Esophagus muscularis mucosa (tissue), 4 donors: ENCODE measurements around the gene TMEM86B.

Source experiments
- EP300 ChIP-seq: sonication (generic); formaldehyde crosslinking; IDR thresholded peaks from one replicate; pipeline ENCODE4 v1.6.1; 2017; ENCODE audit warnings: antibody characterized with exemption
- POLR2A ChIP-seq: fragments of 450-650 bp; IDR thresholded peaks from one replicate; pipeline ENCODE4 v1.6.1; 2017; ENCODE audit warnings: antibody characterized with exemption, moderate library complexity, mild to moderate bottlenecking, low read depth
- POLR2AphosphoS5 ChIP-seq, 2 donors: sonication (generic); formaldehyde crosslinking; IDR thresholded peaks; one replicate each; pipeline ENCODE4 v1.6.1; 2017; ENCODE audit warnings: antibody characterized with exemption in 2 of 2
- TF ChIP-seq, protein P1 (sequence below), 3 experiments: fragments of 200-600 bp in 2 of 3; fragments of 450-650 bp in 1 of 3; sonication (generic) in 2 of 3; IDR thresholded peaks; one replicate each; pipeline ENCODE4 v1.5.1; 2017 to 2019; ENCODE audit warnings: antibody characterized with exemption in 3 of 3, mild to moderate bottlenecking in 2 of 3, moderate library complexity in 1 of 3

DNA sequence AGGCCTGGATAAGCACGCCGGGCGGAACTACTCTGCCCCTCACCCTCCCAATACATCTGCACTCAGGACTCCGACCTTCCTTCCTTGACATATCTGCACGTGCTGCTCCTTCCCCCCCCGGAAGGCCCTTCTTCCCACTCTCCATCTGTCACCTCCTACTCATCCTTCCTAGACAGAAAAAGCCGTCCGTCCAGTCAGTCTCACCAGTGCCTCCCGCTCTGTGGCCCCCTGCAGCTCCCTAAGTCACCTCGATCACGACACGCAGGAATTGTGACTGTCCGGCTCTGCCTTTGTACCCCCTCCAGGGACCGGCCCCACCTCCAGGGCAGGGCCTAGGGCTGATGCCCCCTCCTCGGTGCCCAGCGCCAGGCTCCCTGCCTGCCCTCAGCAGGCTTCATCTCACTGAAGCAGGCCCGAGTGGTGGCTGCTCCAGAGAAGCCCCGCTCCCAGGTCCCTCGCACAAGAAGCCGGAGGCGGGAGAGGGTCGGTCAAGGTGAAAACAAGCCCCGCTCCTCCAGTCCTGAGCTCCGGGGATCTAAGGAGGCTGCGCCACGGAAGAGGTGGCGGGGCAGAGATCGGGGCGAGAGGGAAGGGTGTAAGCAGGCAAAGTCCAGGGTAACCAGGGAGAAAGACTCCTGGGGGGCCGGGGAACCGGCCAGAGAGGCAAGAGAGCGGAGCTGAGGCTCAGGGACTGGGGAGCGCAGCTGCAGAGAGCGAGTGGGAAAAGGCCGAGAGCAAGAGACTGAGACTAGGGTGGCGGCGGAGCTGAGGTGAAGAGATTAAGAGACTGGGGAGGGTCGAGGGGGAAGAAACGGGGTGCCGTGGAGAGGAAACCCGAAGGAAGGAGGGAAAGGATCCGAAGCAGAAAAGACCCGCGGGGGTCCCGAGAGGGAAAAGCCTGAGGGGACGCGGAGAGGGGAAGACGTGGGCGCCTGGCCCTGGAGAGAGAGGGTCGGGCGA is 29.2 kb upstream of the TMEM86B start:
- TF ChIP-seq, protein P1, sequence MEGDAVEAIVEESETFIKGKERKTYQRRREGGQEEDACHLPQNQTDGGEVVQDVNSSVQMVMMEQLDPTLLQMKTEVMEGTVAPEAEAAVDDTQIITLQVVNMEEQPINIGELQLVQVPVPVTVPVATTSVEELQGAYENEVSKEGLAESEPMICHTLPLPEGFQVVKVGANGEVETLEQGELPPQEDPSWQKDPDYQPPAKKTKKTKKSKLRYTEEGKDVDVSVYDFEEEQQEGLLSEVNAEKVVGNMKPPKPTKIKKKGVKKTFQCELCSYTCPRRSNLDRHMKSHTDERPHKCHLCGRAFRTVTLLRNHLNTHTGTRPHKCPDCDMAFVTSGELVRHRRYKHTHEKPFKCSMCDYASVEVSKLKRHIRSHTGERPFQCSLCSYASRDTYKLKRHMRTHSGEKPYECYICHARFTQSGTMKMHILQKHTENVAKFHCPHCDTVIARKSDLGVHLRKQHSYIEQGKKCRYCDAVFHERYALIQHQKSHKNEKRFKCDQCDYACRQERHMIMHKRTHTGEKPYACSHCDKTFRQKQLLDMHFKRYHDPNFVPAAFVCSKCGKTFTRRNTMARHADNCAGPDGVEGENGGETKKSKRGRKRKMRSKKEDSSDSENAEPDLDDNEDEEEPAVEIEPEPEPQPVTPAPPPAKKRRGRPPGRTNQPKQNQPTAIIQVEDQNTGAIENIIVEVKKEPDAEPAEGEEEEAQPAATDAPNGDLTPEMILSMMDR (IDR thresholded peaks at IDR 0.05): no peak
- TF ChIP-seq POLR2A: no peak
- TF ChIP-seq EP300: no peak
- TF ChIP-seq POLR2AphosphoS5 (IDR thresholded peaks at IDR 0.05): no peak
